Hematopoietic multipotent progenitor cell (in vitro differentiated cells): ENCODE results near the gene CMTM8. TPM values are rescaled to one million over a fixed set of nuclear protein-coding genes. Genes with fewer than 3 reads are reported as not detected.
A peak's percentile ranks its signal among the peaks of the same experiment; 100 is the strongest.

Experiments used
- DNase-seq, 3 donors: peaks; one replicate each; pipeline ENCODE4 v3.0.0-alpha.2; 2011 to 2015; ENCODE audit warnings: low read depth in 2 of 3, low spot score in 2 of 3
- small RNA-seq: library from RNA; depleted of rRNA; stranded (forward); fragments of <200 nt; gene quantifications from one replicate; pipeline ENCODE3, GENCODE V24; 2012
- total RNA-seq: library from RNA; depleted of rRNA; stranded (reverse); fragments of >200 nt; gene quantifications from one replicate; pipeline ENCODE4 v1.2.3, GENCODE V29; 2012

The CMTM8 gene
- total RNA-seq, 1 donor, result 2.2 TPM

DNA sequence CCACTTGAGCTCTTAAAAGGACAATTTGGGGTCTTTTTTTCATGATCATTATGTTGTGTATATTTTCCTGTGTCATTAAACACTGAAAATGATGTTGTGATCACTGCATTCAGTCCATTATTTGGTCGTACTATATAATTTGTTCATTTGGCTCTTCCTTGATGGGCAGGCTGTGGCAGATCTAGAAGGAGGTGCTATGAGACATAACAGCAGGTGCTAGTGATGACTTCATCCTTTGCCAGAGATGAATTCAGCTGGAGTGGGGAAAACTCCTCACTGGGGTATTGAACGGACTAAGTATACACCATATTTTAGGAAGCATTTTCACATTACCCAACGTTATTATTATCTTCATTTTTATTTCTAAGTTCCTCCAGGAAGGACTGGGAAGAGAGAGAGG, 165.2 kb downstream of the CMTM8 start:
- no peak for DNase-seq

DNA sequence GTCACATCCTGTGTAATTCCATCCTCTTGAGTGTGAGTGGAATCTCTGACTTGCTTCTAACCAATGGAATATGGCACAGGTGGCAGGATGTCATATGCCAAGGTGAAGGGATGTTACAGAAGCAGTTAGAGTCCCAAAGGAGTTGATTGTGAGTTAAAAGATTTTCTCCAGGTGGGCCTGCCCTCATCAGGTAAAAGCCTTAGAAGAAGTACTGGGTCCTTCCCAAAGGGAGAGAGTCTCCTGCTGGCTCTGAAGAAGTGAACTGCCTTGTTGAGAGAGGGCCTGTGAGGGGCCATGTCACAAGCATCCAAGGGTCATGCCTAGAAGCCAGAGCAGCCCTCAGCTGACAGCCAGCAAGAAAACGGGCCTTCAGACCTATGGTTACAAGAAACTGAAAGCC, 166.2 kb downstream of the CMTM8 start:
- no peak for DNase-seq

DNA sequence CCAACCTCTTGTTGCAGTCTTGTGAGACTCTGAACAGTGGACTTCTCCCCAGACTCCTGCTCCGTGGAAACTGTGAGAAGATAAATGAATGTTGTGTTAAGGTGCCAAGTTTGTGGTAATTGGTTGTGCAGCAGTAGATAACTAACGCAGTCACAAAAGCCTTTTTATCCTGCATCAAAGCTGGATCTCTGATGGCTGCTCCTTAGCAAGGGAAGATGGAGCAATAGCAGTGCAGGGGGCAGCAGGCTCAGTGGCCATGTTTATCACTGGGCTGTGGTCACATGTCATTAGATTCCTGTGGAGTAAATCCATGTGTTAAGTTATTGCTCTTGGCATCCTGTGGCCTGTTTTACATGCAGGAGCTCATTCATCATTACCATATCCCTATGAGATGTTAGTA, 166.7 kb downstream of the CMTM8 start:
- DNase-seq, result no peak

DNA sequence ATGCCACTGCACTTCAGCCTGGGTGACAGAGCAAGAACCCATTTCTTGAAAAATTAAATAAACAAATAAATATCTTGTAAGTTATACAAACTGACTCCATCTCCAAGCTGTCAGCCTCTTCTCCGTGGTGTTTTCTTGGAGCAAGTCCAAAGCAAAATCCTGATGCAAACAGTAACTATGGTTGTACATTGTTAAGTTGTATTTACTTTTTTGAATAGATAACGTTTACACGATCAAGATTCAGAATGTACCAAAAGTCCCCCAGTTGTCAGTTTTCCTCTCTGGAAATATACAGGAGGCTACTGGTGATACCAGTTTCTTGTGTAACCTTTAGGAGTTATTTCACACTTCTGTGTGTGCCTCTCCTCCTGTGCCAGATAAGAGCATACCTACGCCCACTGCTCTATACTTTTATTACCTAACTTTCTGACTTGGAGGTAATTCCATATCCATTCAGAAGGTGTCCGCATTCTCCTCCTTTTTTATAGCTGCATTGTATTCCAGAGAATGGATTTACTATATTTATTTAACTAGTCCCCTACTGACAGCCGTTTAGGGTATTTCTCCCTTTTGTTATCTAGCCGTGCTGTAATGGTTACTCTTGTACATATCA, 167.3 kb downstream of the CMTM8 start:
- no peak for DNase-seq

DNA sequence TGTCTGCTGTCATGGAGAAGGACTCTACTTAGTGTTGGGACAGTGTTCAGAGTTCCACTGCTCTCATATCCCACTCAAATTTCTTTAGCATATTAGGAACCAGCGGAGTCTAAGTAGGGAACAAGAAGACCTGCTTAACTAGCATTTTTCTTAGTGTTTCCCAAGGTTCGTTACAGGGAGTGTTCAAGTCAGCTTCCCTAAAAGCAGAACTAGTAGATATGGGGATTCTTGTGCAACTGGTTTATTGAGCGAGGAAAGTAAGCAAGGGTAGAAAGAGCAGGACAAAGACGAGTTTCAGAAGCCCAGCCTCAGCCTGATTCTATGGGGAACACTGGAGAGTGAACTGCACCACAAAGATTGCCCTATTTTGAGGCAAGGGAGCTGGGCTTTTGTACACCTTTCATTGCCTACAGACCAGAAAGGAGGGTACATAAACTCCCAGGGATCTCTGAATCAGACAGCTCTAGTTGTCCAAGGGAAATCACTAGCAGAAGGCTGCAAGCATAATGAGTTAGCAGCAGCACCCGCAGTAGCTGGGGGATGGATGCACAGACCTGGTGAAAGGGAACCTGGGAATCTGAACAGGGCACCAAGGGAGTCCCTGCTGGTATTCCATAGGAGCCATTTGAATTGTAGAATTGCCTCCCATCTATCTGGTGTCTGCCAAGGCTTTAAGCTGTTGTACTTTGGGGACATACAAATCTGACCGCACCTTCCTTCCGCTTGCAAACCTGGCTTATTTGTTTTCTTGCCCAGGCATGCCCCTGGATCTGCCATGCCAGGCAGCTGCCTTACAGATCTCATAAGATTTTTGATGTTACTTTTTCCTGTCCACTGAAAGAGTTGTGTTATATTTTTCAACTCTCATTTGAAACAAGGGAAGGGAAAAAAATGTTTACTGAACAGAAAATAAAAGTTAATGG, 168.3 kb downstream of the CMTM8 start:
- DNase-seq, result no peak

DNA sequence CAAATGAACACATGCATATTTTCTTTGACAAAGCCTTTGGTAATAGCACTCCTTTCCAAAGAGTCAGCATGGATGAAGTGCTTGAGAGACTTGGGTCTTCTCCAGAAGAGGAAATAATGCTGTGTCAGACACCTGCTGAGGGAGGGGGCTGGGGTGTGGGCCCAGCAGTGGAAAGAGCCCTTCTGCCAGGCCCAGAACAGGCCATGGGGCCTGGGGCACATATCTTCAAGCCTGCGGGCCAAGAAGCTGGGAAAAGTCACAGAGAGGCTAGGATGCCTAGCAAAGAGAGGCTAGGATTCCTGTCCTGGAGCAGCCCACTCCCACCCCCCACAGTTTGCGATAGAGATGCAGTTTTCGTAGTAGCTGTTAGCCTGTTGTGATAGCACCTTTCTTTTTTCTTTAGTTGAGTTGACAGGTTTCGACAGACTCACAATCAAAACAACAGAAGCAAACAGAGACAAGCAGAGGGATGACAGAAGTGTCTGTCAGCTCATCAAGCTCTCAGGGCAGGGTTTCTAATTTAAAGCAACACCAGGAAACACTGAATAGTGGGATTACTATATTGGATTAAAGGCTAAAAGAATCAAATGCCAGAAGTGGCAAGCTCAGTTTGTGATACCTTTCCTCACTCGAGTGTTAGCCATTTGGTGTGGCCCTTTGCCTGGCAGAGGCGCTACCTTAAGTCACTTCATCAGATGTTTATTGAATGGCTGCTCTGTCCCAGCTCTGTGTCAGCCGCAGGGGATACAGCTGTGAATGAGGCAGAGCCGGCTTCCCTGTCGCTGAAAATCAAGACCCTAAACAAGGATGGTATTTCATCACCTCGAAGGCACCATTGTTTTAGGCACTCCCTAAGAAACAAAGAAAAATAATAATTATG, 172.1 kb downstream of the CMTM8 start:
- no peak for DNase-seq

DNA sequence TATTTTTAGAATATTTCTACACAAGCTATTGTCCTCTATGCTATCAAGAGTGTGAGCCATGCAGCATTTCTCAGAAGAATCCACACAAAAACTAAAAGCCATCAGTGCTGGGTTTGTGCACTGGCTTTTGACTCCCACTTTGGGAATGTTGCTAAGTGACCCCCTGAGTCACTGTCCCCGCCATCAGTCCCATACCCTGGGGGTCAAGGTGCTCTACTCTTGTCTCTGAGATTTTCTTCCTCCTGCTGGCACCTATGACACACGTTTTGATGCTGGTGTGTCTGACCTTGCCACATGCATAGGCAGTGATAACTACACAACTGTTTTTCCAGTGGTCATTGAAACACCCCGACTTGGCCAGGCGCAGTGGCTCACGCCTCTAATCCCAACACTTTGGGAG, 173.0 kb downstream of the CMTM8 start:
- DNase-seq, result no peak

DNA sequence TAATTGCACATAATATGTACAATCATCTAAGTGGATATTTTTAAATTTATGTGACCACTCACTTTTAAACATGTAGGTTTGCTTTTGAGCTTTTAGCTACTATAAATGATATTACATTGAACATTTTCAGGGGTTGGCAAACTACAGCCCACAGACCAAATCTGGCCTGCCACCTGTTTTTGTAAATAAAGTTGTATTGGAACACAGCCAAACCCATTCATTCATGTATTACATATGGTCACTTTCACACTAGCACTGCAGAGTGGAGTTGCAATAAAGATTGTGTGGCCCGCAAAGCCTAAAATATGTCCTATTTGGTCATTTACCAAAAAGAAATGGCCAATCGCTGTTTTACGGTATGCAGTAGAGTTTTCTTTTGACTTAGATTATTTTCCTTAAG, 174.4 kb downstream of the CMTM8 start:
- no peak for DNase-seq

DNA sequence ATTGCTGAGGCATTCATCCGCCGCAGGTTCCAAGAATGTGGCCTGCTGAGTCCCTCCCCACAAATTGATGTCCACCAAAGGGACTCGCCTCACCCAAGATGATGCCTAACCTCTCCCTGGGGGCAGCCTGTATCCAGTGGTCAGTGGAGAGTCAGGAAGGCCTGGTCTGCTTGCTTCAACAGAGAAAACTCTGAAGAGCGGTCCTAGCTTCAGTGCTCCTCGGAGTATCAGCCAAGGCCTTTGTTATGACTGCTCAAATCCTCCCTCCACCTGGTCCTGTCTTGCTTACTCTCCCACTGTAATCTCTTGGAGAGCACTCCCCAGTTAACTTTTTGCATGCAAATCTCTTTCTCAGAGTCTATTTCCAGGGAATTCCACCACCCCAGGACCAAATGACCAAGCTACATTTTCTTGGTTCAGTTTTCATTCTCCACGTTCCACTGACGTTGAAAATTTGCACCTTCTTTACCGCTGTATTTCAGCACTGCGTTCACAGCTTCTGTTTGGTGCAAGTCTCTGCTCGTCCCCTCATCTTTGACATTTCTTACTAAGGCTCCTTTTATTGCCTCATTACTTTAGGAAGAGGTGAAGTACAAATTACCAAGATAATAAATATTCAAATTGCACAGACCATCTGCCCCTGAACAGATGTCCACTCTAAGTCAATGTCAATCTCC, 175.5 kb downstream of the CMTM8 start:
- no peak for DNase-seq

DNA sequence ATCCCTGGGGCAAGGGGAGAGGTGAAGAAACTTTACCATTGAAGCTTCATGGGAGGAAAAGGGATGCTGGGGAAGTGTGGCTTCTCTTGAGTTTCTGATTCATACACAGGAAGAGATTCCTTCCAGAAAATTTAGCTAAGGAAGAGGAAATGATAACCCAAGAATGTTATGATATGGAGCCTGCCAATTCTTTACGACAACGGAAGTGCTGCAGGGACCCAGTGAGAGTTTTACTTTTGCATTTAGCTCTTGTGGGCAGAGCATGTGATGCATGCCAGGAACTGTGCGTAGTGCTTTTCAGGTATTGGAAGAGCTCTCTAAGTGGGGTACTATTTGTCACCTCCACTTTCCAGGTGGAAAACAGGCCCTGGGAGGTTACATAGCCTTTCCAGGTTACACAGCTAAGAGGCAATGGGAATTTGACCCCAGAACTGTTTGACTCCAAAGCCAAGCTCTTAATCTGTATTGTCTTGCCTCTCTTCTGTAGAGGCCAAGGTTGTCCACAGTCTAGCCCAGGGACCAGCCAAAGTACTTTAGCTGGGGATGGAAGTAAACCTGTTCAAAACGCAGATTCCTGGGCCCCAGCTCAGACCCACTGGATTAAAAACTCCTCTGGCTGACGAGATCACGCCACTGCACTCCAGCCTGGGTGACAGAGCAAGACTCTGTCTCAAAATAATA, 176.2 kb downstream of the CMTM8 start:
- DNase-seq, result peak in 1 of 3 donors; percentile 58

DNA sequence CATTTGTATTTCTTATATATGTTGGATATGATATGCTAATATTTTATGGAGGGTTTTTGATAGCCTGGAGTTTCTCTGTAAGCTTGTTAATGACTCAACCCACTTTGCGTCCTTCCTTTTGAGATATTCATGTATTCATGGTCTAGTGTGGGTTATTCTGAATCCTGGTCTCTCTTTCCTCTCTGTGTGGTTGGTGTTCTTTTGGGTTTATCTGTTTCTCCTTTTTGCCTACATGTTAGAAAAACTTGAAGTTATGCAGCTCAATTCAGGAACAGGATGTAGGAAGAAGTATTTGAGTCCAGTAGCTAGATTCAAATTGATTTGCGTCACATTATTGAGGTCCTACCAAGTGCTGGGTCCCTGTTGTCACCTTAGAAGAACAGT, 181.3 kb downstream of the CMTM8 start:
- DNase-seq, result no peak

Small RNA genes within 50 kb of the gene (small RNA-seq; reads per million reads assigned to genes)
- gene AC097639.2, result not detected

Other genes starting within 250 kb of the CMTM8 start
- gene GPD1L, start 132.1 kb upstream of the CMTM8 start, total RNA-seq, result 5.9 TPM
- 23.4 TPM for gene CMTM7, start 153.2 kb downstream of the CMTM8 start, total RNA-seq